GM23338 (cell line): ENCODE measurements around the gene LAMB1. TPM values are rescaled to one million over a fixed set of nuclear protein-coding genes. Genes with fewer than 3 reads are reported as not detected.

ENCODE experiments used
- ATAC-seq: fragments of 200-7000 bp; cut with Tn5 transposase; 3 replicates; pipeline ENCODE4 v1.9.1; 2020
- DNase-seq: peaks from one replicate; pipeline ENCODE4 v3.0.0-alpha.2; 2015; ENCODE audit warnings: low spot score
- H2AFZ ChIP-seq: fragments of 200-600 bp; sonication (generic); 2 replicates; pipeline ENCODE4 v1.8.0; 2016; ENCODE audit warnings: antibody characterized with exemption, mild to moderate bottlenecking, moderate library complexity
- H3F3A ChIP-seq: fragments of 200-600 bp; sonication (generic); replicated peaks from 2 replicates; pipeline ENCODE4 v1.8.0; 2017; ENCODE audit warnings: antibody characterized with exemption, mixed run types, low read depth
- H3K27ac ChIP-seq: fragments of 200-600 bp; sonication (generic); 2 replicates; pipeline ENCODE4 v1.6.1; 2016; ENCODE audit warnings: low read depth
- H3K27me3 ChIP-seq: fragments of 200-600 bp; sonication (generic); 2 replicates; pipeline ENCODE4 v1.8.0; 2016; ENCODE audit warnings: mild to moderate bottlenecking, mixed run types, moderate library complexity; ENCODE audit not compliant: insufficient read depth
- H3K36me3 ChIP-seq: fragments of 200-600 bp; sonication (generic); 2 replicates; pipeline ENCODE4 v1.8.0; 2016; ENCODE audit warnings: mild to moderate bottlenecking; ENCODE audit not compliant: insufficient read depth
- H3K4me1 ChIP-seq: fragments of 200-600 bp; sonication (generic); 2 replicates; pipeline ENCODE4 v1.8.0; 2016; ENCODE audit warnings: mild to moderate bottlenecking, moderate library complexity; ENCODE audit not compliant: insufficient read depth
- H3K4me2 ChIP-seq: fragments of 200-600 bp; sonication (generic); 2 replicates; pipeline ENCODE4 v1.7.1; 2017; ENCODE audit warnings: mixed run types
- H3K4me3 ChIP-seq: fragments of 200-600 bp; sonication (generic); 2 replicates; pipeline ENCODE4 v1.6.1; 2016; ENCODE audit warnings: mixed run types
- H3K79me2 ChIP-seq: fragments of 200-600 bp; sonication (generic); replicated peaks from 2 replicates; pipeline ENCODE4 v1.8.0; 2017; ENCODE audit warnings: mild to moderate bottlenecking; ENCODE audit not compliant: insufficient read depth
- H3K9me2 ChIP-seq: fragments of 200-600 bp; sonication (generic); 2 replicates; pipeline ENCODE4 v1.8.0; 2017; ENCODE audit not compliant: insufficient read depth
- H4K20me1 ChIP-seq: fragments of 200-600 bp; sonication (generic); replicated peaks from 2 replicates; pipeline ENCODE4 v1.8.0; 2017; ENCODE audit warnings: mild to moderate bottlenecking; ENCODE audit not compliant: insufficient read depth
- H3K27ac Mint-ChIP-seq: 2 replicates; pipeline ENCODE4 v1.8.0; 2020; ENCODE audit warnings: inconsistent platforms, mild to moderate bottlenecking, moderate library complexity, mixed read lengths
- H3K27me3 Mint-ChIP-seq: 3 replicates; pipeline ENCODE4 v1.8.0; 2022; ENCODE audit warnings: low read depth, mild to moderate bottlenecking, moderate library complexity, mixed read lengths, inconsistent platforms; ENCODE audit not compliant: insufficient read depth, poor library complexity
- H3K36me3 Mint-ChIP-seq: 3 replicates; pipeline ENCODE4 v1.8.0; 2021; ENCODE audit warnings: low read depth, mild to moderate bottlenecking, inconsistent platforms, moderate library complexity, mixed read lengths
- H3K4me1 Mint-ChIP-seq: 3 replicates; pipeline ENCODE4 v1.8.0; 2020; ENCODE audit warnings: mild to moderate bottlenecking, inconsistent platforms, mixed read lengths
- H3K4me3 Mint-ChIP-seq: 3 replicates; pipeline ENCODE4 v1.8.0; 2021; ENCODE audit warnings: moderate library complexity, mild to moderate bottlenecking, inconsistent platforms, mixed read lengths
- H3K9me3 Mint-ChIP-seq: 3 replicates; pipeline ENCODE4 v1.8.0; 2020; ENCODE audit warnings: moderate library complexity, mild to moderate bottlenecking, inconsistent platforms, mixed read lengths
- CREB1 ChIP-seq: fragments of 250-450 bp; sonication (Bioruptor Pico); IDR thresholded peaks from 2 replicates; pipeline ENCODE4 v1.5.0; 2020; ENCODE audit warnings: low read depth, mild to moderate bottlenecking, moderate library complexity
- CTCF ChIP-seq, 2 experiments: fragments of 200-600 bp in 1 of 2; sonication (generic) in 1 of 2; conservative IDR thresholded peaks; 2 replicates each; pipeline versions ENCODE4 v1.5.1 to v1.6.1; 2016 to 2017; ENCODE audit warnings: antibody characterized with exemption in 2 of 2, low read depth in 2 of 2, mild to moderate bottlenecking in 2 of 2, moderate library complexity in 1 of 2
- ETS1 ChIP-seq: IDR thresholded peaks from 2 replicates; pipeline ENCODE4 v1.6.1; 2016; ENCODE audit warnings: antibody characterized with exemption
- EZH2 ChIP-seq: fragments of 200-600 bp; sonication (generic); IDR thresholded peaks from one replicate; pipeline ENCODE4 v1.8.0; 2017; ENCODE audit warnings: antibody characterized with exemption, mild to moderate bottlenecking, low read depth; ENCODE audit not compliant: unreplicated experiment
- EZH2phosphoT487 ChIP-seq: fragments of 200-600 bp; sonication (generic); IDR thresholded peaks from one replicate; pipeline ENCODE4 v1.8.1; 2018; ENCODE audit warnings: antibody characterized with exemption; ENCODE audit not compliant: unreplicated experiment
- JUNB ChIP-seq: IDR thresholded peaks from one replicate; pipeline ENCODE4 v1.6.1; 2016; ENCODE audit warnings: antibody characterized with exemption; ENCODE audit not compliant: unreplicated experiment
- POLR2AphosphoS5 ChIP-seq: IDR thresholded peaks from 2 replicates; pipeline ENCODE4 v1.6.1; 2016; ENCODE audit warnings: antibody characterized with exemption, low read depth
- STAT1 ChIP-seq: IDR thresholded peaks from one replicate; pipeline ENCODE4 v1.6.1; 2016; ENCODE audit warnings: antibody characterized with exemption; ENCODE audit not compliant: unreplicated experiment
- ZNF331 ChIP-seq: fragments of 250-450 bp; sonication (Bioruptor Pico); IDR thresholded peaks from 2 replicates; pipeline ENCODE4 v1.5.0; 2020; ENCODE audit warnings: low read depth, mild to moderate bottlenecking, moderate library complexity
- polyA plus RNA-seq: library from polyadenylated mRNA; unstranded; fragments of >200 nt; fragmentation: Nextera tagmentation; extraction: Ambion mirVana; gene quantifications from 2 replicates; pipeline ENCODE4 v1.2.1, GENCODE V29; 2016
- total RNA-seq: library from RNA; depleted of rRNA; stranded (reverse); fragments of >200 nt; shearing (Covaris generic); gene quantifications from 2 replicates; pipeline ENCODE4 v1.2.3, GENCODE V29; 2014
- TF ChIP-seq, protein P1 (sequence below): fragments of 250-450 bp; sonication (Bioruptor Pico); IDR thresholded peaks from 2 replicates; pipeline ENCODE4 v1.5.0; 2020; ENCODE audit warnings: mild to moderate bottlenecking, moderate library complexity

LAMB1 gene
- total and polyA plus RNA-seq, 2 experiments from 2014 or later = 53.5 to 57.8 TPM

DNA sequence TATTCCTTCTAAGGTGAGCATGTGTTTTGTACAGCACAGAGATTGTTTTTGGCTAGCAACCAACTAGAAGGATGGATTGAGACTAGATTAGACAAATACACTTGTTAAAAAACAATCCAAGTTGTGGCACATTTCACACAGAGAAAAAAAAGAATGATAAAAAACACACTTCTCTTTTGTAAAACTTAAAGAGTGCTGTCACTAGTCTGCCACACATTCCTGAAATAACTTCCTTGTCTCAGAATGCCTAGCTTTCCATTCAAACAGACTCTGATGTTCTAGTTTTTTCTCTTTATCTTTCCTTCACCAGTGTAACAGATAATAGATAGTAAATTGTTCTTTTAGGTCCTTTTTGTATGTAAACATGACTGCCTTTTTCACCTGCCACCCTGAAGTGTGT is 100.6 kb downstream of the LAMB1 start:
- peaks cover 22% of the 10 kb centered on the region; the same call in 1 of the 2 replicates for H3K36me3 ChIP-seq
- peaks cover 36% of the 10 kb centered on the region for H3K36me3 Mint-ChIP-seq
- peak; percentile 53 for DNase-seq
- no peak overlapping the region for H3K4me3 ChIP-seq
- no peak overlapping the region for H3K27ac ChIP-seq
- peaks cover 41% of the 10 kb centered on the region for H3K79me2 ChIP-seq
- no peak overlapping the region for H3K27ac Mint-ChIP-seq
- H3K4me2 ChIP-seq = no peak overlapping the region
- no peaks in the 10 kb centered on the region for H3K27me3 Mint-ChIP-seq
- H3K9me3 Mint-ChIP-seq = no peaks in the 10 kb centered on the region
- H3K4me1 Mint-ChIP-seq = peaks cover 13% of the 10 kb centered on the region
- H2AFZ ChIP-seq = no peak overlapping the region
- no peaks in the 10 kb centered on the region for H3K9me2 ChIP-seq
- no peaks in the 10 kb centered on the region; the same call in 1 of the 2 replicates for H4K20me1 ChIP-seq
- ATAC-seq = no peak
- no peaks in the 10 kb centered on the region for H3K27me3 ChIP-seq
- peaks cover 10% of the 10 kb centered on the region for H3K4me1 ChIP-seq
- no peaks in the 10 kb centered on the region for H3F3A ChIP-seq
- H3K4me3 Mint-ChIP-seq = no peak overlapping the region
- TF ChIP-seq EZH2phosphoT487 (no peak), ZNF331 (CRISPR knock-in tag) (no peak), CREB1 (CRISPR knock-in tag) (no peak), JUNB (no peak), STAT1 (no peak)
- TF ChIP-seq, protein P1, sequence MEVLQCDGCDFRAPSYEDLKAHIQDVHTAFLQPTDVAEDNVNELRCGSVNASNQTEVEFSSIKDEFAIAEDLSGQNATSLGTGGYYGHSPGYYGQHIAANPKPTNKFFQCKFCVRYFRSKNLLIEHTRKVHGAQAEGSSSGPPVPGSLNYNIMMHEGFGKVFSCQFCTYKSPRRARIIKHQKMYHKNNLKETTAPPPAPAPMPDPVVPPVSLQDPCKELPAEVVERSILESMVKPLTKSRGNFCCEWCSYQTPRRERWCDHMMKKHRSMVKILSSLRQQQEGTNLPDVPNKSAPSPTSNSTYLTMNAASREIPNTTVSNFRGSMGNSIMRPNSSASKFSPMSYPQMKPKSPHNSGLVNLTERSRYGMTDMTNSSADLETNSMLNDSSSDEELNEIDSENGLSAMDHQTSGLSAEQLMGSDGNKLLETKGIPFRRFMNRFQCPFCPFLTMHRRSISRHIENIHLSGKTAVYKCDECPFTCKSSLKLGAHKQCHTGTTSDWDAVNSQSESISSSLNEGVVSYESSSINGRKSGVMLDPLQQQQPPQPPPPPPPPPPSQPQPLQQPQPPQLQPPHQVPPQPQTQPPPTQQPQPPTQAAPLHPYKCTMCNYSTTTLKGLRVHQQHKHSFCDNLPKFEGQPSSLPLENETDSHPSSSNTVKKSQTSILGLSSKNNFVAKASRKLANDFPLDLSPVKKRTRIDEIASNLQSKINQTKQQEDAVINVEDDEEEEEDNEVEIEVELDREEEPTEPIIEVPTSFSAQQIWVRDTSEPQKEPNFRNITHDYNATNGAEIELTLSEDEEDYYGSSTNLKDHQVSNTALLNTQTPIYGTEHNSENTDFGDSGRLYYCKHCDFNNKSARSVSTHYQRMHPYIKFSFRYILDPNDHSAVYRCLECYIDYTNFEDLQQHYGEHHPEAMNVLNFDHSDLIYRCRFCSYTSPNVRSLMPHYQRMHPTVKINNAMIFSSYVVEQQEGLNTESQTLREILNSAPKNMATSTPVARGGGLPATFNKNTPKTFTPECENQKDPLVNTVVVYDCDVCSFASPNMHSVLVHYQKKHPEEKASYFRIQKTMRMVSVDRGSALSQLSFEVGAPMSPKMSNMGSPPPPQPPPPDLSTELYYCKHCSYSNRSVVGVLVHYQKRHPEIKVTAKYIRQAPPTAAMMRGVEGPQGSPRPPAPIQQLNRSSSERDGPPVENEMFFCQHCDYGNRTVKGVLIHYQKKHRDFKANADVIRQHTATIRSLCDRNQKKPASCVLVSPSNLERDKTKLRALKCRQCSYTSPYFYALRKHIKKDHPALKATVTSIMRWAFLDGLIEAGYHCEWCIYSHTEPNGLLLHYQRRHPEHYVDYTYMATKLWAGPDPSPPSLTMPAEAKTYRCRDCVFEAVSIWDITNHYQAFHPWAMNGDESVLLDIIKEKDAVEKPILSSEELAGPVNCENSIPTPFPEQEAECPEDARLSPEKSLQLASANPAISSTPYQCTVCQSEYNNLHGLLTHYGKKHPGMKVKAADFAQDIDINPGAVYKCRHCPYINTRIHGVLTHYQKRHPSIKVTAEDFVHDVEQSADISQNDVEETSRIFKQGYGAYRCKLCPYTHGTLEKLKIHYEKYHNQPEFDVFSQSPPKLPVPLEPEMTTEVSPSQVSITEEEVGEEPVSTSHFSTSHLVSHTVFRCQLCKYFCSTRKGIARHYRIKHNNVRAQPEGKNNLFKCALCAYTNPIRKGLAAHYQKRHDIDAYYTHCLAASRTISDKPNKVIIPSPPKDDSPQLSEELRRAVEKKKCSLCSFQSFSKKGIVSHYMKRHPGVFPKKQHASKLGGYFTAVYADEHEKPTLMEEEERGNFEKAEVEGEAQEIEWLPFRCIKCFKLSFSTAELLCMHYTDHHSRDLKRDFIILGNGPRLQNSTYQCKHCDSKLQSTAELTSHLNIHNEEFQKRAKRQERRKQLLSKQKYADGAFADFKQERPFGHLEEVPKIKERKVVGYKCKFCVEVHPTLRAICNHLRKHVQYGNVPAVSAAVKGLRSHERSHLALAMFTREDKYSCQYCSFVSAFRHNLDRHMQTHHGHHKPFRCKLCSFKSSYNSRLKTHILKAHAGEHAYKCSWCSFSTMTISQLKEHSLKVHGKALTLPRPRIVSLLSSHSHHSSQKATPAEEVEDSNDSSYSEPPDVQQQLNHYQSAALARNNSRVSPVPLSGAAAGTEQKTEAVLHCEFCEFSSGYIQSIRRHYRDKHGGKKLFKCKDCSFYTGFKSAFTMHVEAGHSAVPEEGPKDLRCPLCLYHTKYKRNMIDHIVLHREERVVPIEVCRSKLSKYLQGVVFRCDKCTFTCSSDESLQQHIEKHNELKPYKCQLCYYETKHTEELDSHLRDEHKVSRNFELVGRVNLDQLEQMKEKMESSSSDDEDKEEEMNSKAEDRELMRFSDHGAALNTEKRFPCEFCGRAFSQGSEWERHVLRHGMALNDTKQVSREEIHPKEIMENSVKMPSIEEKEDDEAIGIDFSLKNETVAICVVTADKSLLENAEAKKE (CRISPR knock-in tag) = no peak

DNA sequence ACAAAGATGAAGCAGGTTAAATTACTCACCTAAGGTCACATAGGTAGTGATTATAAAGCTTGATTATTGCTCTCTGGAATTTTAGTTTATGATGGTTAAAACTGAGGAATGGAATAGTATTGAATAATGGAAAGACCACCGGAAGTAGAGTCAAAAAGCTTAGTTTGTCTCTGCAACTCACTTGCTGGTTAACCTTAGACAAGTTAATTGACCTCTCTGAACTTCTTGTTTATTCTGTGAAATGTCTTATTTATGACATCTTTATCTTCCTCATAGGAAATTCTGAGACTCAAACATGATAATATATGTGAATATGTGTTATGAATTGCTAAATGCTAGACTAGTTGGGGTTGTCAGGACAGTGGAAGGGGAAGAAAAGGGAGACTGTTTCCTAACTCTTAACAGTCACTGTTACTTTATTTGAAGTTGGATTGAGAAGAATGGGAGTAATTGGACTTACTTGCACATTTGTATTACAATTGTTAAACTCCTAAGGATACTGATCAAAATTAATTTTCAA is 102.4 kb downstream of the LAMB1 start:
- no peak overlapping the region for H3K27ac Mint-ChIP-seq
- H3K9me3 Mint-ChIP-seq = no peaks in the 10 kb centered on the region
- Histone ChIP-seq H3F3A (no peaks in the 10 kb centered on the region), H3K4me1 (peaks cover 10% of the 10 kb centered on the region), H3K9me2 (no peaks in the 10 kb centered on the region), H3K27me3 (no peaks in the 10 kb centered on the region), H4K20me1 (no peaks in the 10 kb centered on the region; the same call in none of the 2 replicates), H3K36me3 (peaks cover 8% of the 10 kb centered on the region; the same call in 1 of the 2 replicates), H3K79me2 (peaks cover 59% of the 10 kb centered on the region), H2AFZ (no peak overlapping the region), H3K27ac (no peak overlapping the region), H3K4me3 (no peak overlapping the region), H3K4me2 (no peak overlapping the region)
- no peak overlapping the region for H3K4me3 Mint-ChIP-seq
- H3K4me1 Mint-ChIP-seq = peaks cover 13% of the 10 kb centered on the region
- ATAC-seq (no peak), DNase-seq (no peak)
- no peaks in the 10 kb centered on the region for H3K27me3 Mint-ChIP-seq
- H3K36me3 Mint-ChIP-seq = peaks cover 27% of the 10 kb centered on the region
- TF ChIP-seq ETS1 (no peak), CTCF (conservative IDR thresholded peaks at IDR 0.05; ENCODE audit: low read depth in 2 of 2) (no peak), POLR2AphosphoS5 (no peak), EZH2 (no peak), CREB1 (CRISPR knock-in tag) (no peak)
